Measurements from ENCODE around the gene CDC45.

Gene CDC45

GRCh38 chr22:19510919-19511341 lies 31.2 kb downstream of the CDC45 start:
- DNase-seq (ENCODE audit: low read depth): no peak
- no peak for TF ChIP-seq CTCF (IDR thresholded peaks at IDR 0.05; ENCODE audit: control insufficient read depth, insufficient read depth, low read depth, low read length, missing control alignments)

GRCh38 chr22:19513823-19514222 lies 34.1 kb downstream of the CDC45 start:
- H3K4me3 ChIP-seq (ENCODE audit: control insufficient read depth, low read depth, low read length): no peak overlapping the region
- DNase-seq (ENCODE audit: low read depth): no peak
- no peak for TF ChIP-seq CTCF (IDR thresholded peaks at IDR 0.05; ENCODE audit: control insufficient read depth, insufficient read depth, low read depth, low read length, missing control alignments)

More at GRCh38 chr22:19510919-19511341, 31.2 kb downstream of the CDC45 start:
- no peak overlapping the region for H3K4me3 ChIP-seq (ENCODE audit: control insufficient read depth, low read depth, low read length)

GRCh38 chr22:19514831-19515565 lies 35.3 kb downstream of the CDC45 start:
- no peak for DNase-seq (ENCODE audit: low read depth)
- no peak overlapping the region for H3K4me3 ChIP-seq (ENCODE audit: control insufficient read depth, low read depth, low read length)
- no peak for TF ChIP-seq CTCF (IDR thresholded peaks at IDR 0.05; ENCODE audit: control insufficient read depth, insufficient read depth, low read depth, low read length, missing control alignments)

GRCh38 chr22:19515654-19516377 lies 36.1 kb downstream of the CDC45 start:
- DNase-seq (ENCODE audit: low read depth): no peak
- TF ChIP-seq CTCF (IDR thresholded peaks at IDR 0.05; ENCODE audit: control insufficient read depth, insufficient read depth, low read depth, low read length, missing control alignments): no peak
- H3K4me3 ChIP-seq (ENCODE audit: control insufficient read depth, low read depth, low read length): no peak overlapping the region

GRCh38 chr22:19516378-19517170 lies 36.9 kb downstream of the CDC45 start:
- DNase-seq (ENCODE audit: low read depth): no peak
- no peak overlapping the region for H3K4me3 ChIP-seq (ENCODE audit: control insufficient read depth, low read depth, low read length)
- TF ChIP-seq CTCF (IDR thresholded peaks at IDR 0.05; ENCODE audit: control insufficient read depth, insufficient read depth, low read depth, low read length, missing control alignments): no peak

- H3K4me3 ChIP-seq (ENCODE audit: control insufficient read depth, low read depth, low read length): no peak overlapping the region
- no peak for DNase-seq (ENCODE audit: low read depth)
- TF ChIP-seq CTCF (IDR thresholded peaks at IDR 0.05; ENCODE audit: control insufficient read depth, insufficient read depth, low read depth, low read length, missing control alignments): no peak
Measured at GRCh38 chr22:19517171-19517500, 37.4 kb downstream of the CDC45 start.

Measured in AG09309 (cell line).